ENCODE measurements around the gene GALNT15.

DNA sequence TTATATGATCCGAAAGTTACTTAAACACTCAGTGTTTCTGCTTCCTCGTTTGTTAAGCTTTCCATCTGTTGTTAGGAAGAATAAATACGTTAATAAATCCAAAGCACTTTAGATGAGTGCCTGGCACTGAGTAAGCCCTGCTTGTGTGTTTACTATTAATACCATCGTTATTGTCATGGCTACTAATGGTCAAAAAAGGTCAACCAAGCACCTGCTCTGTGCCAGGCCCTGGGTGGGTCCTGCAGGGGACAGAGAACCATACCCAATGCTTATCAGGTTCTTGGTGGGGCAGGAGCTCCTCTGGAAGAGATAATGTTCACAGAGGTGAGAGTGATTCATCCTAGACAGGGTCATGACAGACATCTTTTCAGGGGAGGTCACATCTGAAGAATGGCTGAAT is 39.9 kb downstream of the GALNT15 start:
- TF ChIP-seq, protein P1, sequence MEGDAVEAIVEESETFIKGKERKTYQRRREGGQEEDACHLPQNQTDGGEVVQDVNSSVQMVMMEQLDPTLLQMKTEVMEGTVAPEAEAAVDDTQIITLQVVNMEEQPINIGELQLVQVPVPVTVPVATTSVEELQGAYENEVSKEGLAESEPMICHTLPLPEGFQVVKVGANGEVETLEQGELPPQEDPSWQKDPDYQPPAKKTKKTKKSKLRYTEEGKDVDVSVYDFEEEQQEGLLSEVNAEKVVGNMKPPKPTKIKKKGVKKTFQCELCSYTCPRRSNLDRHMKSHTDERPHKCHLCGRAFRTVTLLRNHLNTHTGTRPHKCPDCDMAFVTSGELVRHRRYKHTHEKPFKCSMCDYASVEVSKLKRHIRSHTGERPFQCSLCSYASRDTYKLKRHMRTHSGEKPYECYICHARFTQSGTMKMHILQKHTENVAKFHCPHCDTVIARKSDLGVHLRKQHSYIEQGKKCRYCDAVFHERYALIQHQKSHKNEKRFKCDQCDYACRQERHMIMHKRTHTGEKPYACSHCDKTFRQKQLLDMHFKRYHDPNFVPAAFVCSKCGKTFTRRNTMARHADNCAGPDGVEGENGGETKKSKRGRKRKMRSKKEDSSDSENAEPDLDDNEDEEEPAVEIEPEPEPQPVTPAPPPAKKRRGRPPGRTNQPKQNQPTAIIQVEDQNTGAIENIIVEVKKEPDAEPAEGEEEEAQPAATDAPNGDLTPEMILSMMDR (IDR thresholded peaks at IDR 0.05; ENCODE audit: low read length), result no peak
- TF ChIP-seq EZH2 (IDR thresholded peaks at IDR 0.05; ENCODE audit: borderline replicate concordance, low read length), result no peak
